Measurements from ENCODE around the gene ARMS2. TPM values are rescaled to one million over a fixed set of nuclear protein-coding genes. Genes with fewer than 3 reads are reported as not detected.

Gene ARMS2
- total and polyA plus RNA-seq, 2 donors (not counting 1 experiment from before 2014, with no cell fraction given) = not detected

GRCh38 chr10:122448600-122448999, 5.9 kb upstream of the ARMS2 start:
- Histone ChIP-seq H3K27me3 (ENCODE audit: control insufficient read depth, insufficient read depth, low read length) (no peaks in the 10 kb centered on the region), H2AFZ (ENCODE audit: low read length) (no peak overlapping the region), H3K79me2 (ENCODE audit: control insufficient read depth, insufficient read depth, low read length) (no peaks in the 10 kb centered on the region), H3K36me3 (ENCODE audit: control insufficient read depth, insufficient read depth, low read length) (no peaks in the 10 kb centered on the region), H3K4me3 (replicated peaks in 1 of 4; ENCODE audit: control extremely low read depth in 1 of 4, insufficient read depth in 1 of 4, low read depth in 3 of 4, low read length in 4 of 4) (no peak overlapping the region), H3K9ac (ENCODE audit: insufficient read depth, low read length) (no peak overlapping the region), H3K27ac (ENCODE audit: insufficient read depth, low read length) (no peak overlapping the region), H3K4me2 (ENCODE audit: extremely low read depth, insufficient read depth, low read length) (no peak overlapping the region), H3K4me1 (ENCODE audit: control insufficient read depth, extremely low read depth, insufficient read depth, low read length) (no peaks in the 10 kb centered on the region), H4K20me1 (ENCODE audit: control insufficient read depth, extremely low read depth, insufficient read depth, low read length) (no peaks in the 10 kb centered on the region), H3K9me3 (ENCODE audit: control insufficient read depth, insufficient read depth, low read depth, low read length) (no peaks in the 10 kb centered on the region)
- DNase-seq (ENCODE audit: low read depth in 2 of 2) = no peak
- TF ChIP-seq CTCF (conservative IDR thresholded peaks at IDR 0.05 in 1 of 2, IDR thresholded peaks at IDR 0.05 in 1 of 2; ENCODE audit: low read depth in 1 of 2, low read length in 2 of 2) (no peak), EZH2 (IDR thresholded peaks at IDR 0.05; ENCODE audit: low read length, missing control alignments) (no peak)

GRCh38 chr10:122449153-122449552, 5.3 kb upstream of the ARMS2 start:
- H3K4me1 ChIP-seq (ENCODE audit: control insufficient read depth, extremely low read depth, insufficient read depth, low read length) = no peaks in the 10 kb centered on the region
- H3K9ac ChIP-seq (ENCODE audit: insufficient read depth, low read length) = no peak overlapping the region
- H3K27me3 ChIP-seq (ENCODE audit: control insufficient read depth, insufficient read depth, low read length) = no peaks in the 10 kb centered on the region
- no peak overlapping the region for H2AFZ ChIP-seq (ENCODE audit: low read length)
- TF ChIP-seq EZH2 (IDR thresholded peaks at IDR 0.05; ENCODE audit: low read length, missing control alignments) (no peak), CTCF (conservative IDR thresholded peaks at IDR 0.05 in 1 of 2, IDR thresholded peaks at IDR 0.05 in 1 of 2; ENCODE audit: low read depth in 1 of 2, low read length in 2 of 2) (no peak)
- H3K79me2 ChIP-seq (ENCODE audit: control insufficient read depth, insufficient read depth, low read length) = no peaks in the 10 kb centered on the region
- H3K9me3 ChIP-seq (ENCODE audit: control insufficient read depth, insufficient read depth, low read depth, low read length) = no peaks in the 10 kb centered on the region
- H3K4me2 ChIP-seq (ENCODE audit: extremely low read depth, insufficient read depth, low read length) = no peak overlapping the region
- DNase-seq (ENCODE audit: low read depth in 2 of 2) = no peak
- H4K20me1 ChIP-seq (ENCODE audit: control insufficient read depth, extremely low read depth, insufficient read depth, low read length) = no peaks in the 10 kb centered on the region
- no peak overlapping the region for H3K27ac ChIP-seq (ENCODE audit: insufficient read depth, low read length)
- no peaks in the 10 kb centered on the region for H3K36me3 ChIP-seq (ENCODE audit: control insufficient read depth, insufficient read depth, low read length)
- H3K4me3 ChIP-seq (replicated peaks in 1 of 4; ENCODE audit: control extremely low read depth in 1 of 4, insufficient read depth in 1 of 4, low read depth in 3 of 4, low read length in 4 of 4) = no peak overlapping the region

- TF ChIP-seq CTCF (conservative IDR thresholded peaks at IDR 0.05 in 1 of 2, IDR thresholded peaks at IDR 0.05 in 1 of 2; ENCODE audit: low read depth in 1 of 2, low read length in 2 of 2) (no peak), EZH2 (IDR thresholded peaks at IDR 0.05; ENCODE audit: low read length, missing control alignments) (no peak)
- Histone ChIP-seq H3K4me3 (replicated peaks in 1 of 4; ENCODE audit: control extremely low read depth in 1 of 4, insufficient read depth in 1 of 4, low read depth in 3 of 4, low read length in 4 of 4) (no peak overlapping the region), H3K27ac (ENCODE audit: insufficient read depth, low read length) (no peak overlapping the region), H3K4me1 (ENCODE audit: control insufficient read depth, extremely low read depth, insufficient read depth, low read length) (no peaks in the 10 kb centered on the region), H3K36me3 (ENCODE audit: control insufficient read depth, insufficient read depth, low read length) (no peaks in the 10 kb centered on the region), H3K9me3 (ENCODE audit: control insufficient read depth, insufficient read depth, low read depth, low read length) (no peaks in the 10 kb centered on the region), H3K4me2 (ENCODE audit: extremely low read depth, insufficient read depth, low read length) (no peak overlapping the region), H3K79me2 (ENCODE audit: control insufficient read depth, insufficient read depth, low read length) (no peaks in the 10 kb centered on the region), H4K20me1 (ENCODE audit: control insufficient read depth, extremely low read depth, insufficient read depth, low read length) (no peaks in the 10 kb centered on the region), H3K9ac (ENCODE audit: insufficient read depth, low read length) (no peak overlapping the region), H2AFZ (ENCODE audit: low read length) (no peak overlapping the region), H3K27me3 (ENCODE audit: control insufficient read depth, insufficient read depth, low read length) (no peaks in the 10 kb centered on the region)
- DNase-seq (ENCODE audit: low read depth in 2 of 2) = no peak
Measured at GRCh38 chr10:122450353-122450990, 4.0 kb upstream of the ARMS2 start.
